Measurements from ENCODE around the gene UBE2Z. TPM values are rescaled to one million over a fixed set of nuclear protein-coding genes. Genes with fewer than 3 reads are reported as not detected.
A peak's percentile ranks its signal among the peaks of the same experiment; 100 is the strongest.

UBE2Z gene
- total and polyA plus RNA-seq, 12 donors = 30.8 to 92.2 (median 75.1) TPM

DNA sequence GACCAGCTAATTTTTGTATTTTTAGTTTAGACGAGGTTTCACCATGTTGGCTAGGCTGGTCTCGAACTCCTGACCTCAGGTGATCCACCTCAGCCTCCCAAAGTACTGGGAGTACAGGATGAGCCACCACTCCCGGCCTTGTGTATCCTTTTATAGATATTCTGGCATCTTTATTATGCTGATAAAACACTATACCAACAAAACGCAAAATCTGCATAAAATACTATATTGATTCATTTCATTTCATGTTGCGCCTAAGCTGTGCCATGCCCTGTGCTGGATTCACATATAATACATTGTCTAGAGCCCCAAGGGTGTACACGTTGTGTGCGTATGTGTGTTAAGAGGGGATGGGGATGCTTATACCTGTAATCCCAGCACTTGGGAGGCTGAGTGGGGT is 3.8 kb upstream of the UBE2Z start:
- Histone ChIP-seq H3K4me3 (no peak overlapping the region), H3K4me1 (replicated peaks in 1 of 2) (peaks cover 0 to 6% of the 10 kb centered on the region in 2 donors), H3K27me3 (no peaks in the 10 kb centered on the region), H3K9me3 (replicated peaks in 1 of 3) (no peaks in the 10 kb centered on the region), H3K36me3 (replicated peaks in 1 of 2) (no peaks in the 10 kb centered on the region), H3K27ac (no peak overlapping the region)
- 81 to 87% (median 84%) methylated on average over 7 of the region's 7 CpGs for WGBS, 4 donors
- no peak for TF ChIP-seq POLR2A (IDR thresholded peaks at IDR 0.05)
- TF ChIP-seq, protein P1, sequence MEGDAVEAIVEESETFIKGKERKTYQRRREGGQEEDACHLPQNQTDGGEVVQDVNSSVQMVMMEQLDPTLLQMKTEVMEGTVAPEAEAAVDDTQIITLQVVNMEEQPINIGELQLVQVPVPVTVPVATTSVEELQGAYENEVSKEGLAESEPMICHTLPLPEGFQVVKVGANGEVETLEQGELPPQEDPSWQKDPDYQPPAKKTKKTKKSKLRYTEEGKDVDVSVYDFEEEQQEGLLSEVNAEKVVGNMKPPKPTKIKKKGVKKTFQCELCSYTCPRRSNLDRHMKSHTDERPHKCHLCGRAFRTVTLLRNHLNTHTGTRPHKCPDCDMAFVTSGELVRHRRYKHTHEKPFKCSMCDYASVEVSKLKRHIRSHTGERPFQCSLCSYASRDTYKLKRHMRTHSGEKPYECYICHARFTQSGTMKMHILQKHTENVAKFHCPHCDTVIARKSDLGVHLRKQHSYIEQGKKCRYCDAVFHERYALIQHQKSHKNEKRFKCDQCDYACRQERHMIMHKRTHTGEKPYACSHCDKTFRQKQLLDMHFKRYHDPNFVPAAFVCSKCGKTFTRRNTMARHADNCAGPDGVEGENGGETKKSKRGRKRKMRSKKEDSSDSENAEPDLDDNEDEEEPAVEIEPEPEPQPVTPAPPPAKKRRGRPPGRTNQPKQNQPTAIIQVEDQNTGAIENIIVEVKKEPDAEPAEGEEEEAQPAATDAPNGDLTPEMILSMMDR (IDR thresholded peaks at IDR 0.05) = no peak
- DNase-seq = no peak
- intact Hi-C loops (cut with DNase I) = no loop called here

DNA sequence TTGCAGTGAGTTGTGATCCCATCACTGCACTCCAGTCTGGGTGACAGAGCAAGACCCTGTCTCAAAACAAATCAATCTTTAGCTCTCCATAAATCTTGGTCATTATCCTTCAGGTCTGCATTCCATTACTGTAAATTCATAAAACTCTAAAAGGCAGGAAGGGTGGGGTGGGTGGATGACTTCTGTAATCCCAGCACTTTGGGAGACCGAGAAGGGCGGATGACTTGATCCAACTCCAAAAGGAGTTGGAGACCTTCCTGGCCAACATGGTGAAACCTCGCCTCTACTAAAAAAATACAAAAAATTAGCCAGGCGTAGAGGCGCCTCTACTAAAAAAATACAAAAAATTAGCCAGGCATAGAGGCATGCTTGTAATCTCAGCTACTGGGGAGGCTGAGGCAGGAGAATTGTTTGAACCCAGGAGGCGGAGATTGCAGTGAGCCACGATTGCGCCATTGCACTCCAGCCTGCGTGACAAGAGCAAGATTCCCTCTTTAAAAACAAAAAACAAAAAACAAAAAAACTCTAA is 2.2 kb upstream of the UBE2Z start:
- no peaks in the 10 kb centered on the region for H3K9me3 ChIP-seq (replicated peaks in 1 of 3)
- WGBS, 4 donors = 68 to 91% (median 80%) methylated on average over 9 of the region's 9 CpGs
- peaks cover 0 to 8% of the 10 kb centered on the region in 2 donors for H3K36me3 ChIP-seq (replicated peaks in 1 of 2)
- no peak for TF ChIP-seq POLR2A (IDR thresholded peaks at IDR 0.05)
- TF ChIP-seq, protein P1 (IDR thresholded peaks at IDR 0.05) = no peak
- no peak overlapping the region for H3K4me3 ChIP-seq
- intact Hi-C loops (cut with DNase I) = no loop called here
- no peak for DNase-seq
- H3K4me1 ChIP-seq (replicated peaks in 1 of 2) = peaks cover 16 to 18% of the 10 kb centered on the region in 2 donors
- H3K27me3 ChIP-seq = no peaks in the 10 kb centered on the region
- no peak overlapping the region for H3K27ac ChIP-seq

DNA sequence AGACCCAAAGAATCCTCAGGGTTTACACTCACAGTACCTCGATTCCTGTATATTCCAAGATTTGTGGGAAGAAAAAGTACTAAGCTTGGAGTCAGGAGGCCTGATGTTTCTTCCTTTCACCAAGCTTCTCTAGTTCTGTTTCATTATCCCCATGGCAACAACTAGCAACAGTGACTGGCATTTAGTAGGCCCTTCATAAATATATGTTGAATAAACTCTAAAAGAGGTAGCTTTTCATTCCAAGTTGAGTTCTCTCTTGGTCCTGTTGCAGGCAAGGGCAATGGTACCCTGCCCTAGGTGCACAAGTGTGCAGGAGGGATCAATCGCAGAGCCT is 527 bp upstream of the UBE2Z start:
- Histone ChIP-seq H3K27ac (peak overlapping the region; percentile 56 to 97 (median 88)), H3K27me3 (no peaks in the 10 kb centered on the region), H3K9me3 (replicated peaks in 1 of 3) (no peaks in the 10 kb centered on the region), H3K36me3 (replicated peaks in 1 of 2) (peaks cover 0 to 12% of the 10 kb centered on the region in 2 donors), H3K4me1 (replicated peaks in 1 of 2) (peaks cover 18 to 28% of the 10 kb centered on the region in 2 donors), H3K4me3 (peak overlapping the region; percentile 1 to 83 (median 39))
- DNase-seq = no peak
- TF ChIP-seq POLR2A (IDR thresholded peaks at IDR 0.05) = no peak
- intact Hi-C loops (cut with DNase I) = no loop called here
- WGBS, 4 donors = 34 to 44% (median 43%) methylated on average over 2 of the region's 2 CpGs

DNA sequence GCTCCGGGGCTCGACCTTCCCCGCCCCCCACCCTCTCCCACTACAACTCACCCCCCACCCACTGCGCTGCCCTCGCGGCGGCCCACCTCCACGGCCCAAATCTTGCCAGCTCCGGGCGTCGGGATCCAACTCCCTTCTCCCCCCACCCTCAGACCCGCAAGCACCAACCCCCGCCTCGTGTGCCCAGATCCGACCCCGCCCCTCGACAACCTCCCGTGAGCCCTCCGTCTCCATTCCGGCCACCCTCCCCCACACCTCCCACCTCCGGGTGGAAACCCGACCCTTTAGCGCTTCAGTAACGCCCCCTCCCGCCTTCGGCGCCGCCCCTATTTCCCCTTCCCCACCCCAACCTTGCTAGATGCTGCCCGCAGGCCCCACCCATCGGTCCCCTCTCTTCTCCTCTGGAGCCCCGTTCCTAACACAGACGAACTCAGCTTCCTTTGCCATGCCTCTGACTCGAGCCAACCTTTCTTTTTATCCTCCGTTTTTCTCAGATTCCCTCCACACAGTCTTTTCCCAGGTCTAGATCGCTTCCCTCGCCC is 717 bp downstream of the UBE2Z start:
- Histone ChIP-seq H3K36me3 (replicated peaks in 1 of 2) (peaks cover 0 to 20% of the 10 kb centered on the region in 2 donors), H3K9me3 (replicated peaks in 1 of 3) (no peaks in the 10 kb centered on the region), H3K4me1 (replicated peaks in 1 of 2) (peaks cover 18 to 29% of the 10 kb centered on the region in 2 donors), H3K27me3 (no peaks in the 10 kb centered on the region), H3K4me3 (peak overlapping the region in 2 of 4 donors; percentile 67 to 83), H3K27ac (peak overlapping the region; percentile 56 to 97 (median 88))
- DNase-seq = peak; percentile 75 to 91 (median 82)
- WGBS, 4 donors = 1 to 3% (median 2%) methylated on average over 8 to 36 of the region's 36 CpGs
- no peak for TF ChIP-seq POLR2A (IDR thresholded peaks at IDR 0.05)
- TF ChIP-seq, protein P1 (IDR thresholded peaks at IDR 0.05) = no peak
- intact Hi-C loops (cut with DNase I) = no loop called here

DNA sequence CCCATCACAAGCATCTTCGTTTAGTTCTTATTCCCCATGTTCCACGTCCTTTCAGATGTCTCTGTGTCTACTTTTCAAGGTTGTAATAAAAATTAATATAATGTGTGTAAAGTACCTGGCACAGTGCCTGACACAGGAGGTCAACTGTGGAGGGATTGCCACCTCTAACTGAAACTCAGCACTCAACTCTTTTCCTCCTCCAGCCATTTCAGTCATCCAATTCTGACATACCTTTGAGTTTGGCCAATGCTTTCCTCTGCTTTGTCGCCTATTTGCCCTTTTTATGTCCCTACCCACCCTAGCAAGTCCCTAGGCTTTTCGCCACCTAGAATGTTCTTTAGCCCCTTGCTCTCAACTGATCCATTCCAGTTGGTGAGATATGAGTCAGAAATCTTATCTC is 1.6 kb downstream of the UBE2Z start:
- intact Hi-C loops (cut with DNase I) = no loop called here
- TF ChIP-seq POLR2A (IDR thresholded peaks at IDR 0.05) = no peak
- TF ChIP-seq, protein P1 (IDR thresholded peaks at IDR 0.05) = no peak
- peak in 3 of 7 donors; percentile 34 to 43 (median 35) for DNase-seq
- peak overlapping the region in 1 of 4 donors; percentile 83 for H3K4me3 ChIP-seq
- 45 to 52% (median 48%) methylated on average over 4 of the region's 4 CpGs for WGBS, 4 donors
- peak overlapping the region in 2 of 5 donors; percentile 17 to 94 for H3K27ac ChIP-seq
- peaks cover 0 to 25% of the 10 kb centered on the region in 2 donors for H3K36me3 ChIP-seq (replicated peaks in 1 of 2)
- H3K9me3 ChIP-seq (replicated peaks in 1 of 3) = no peaks in the 10 kb centered on the region
- no peaks in the 10 kb centered on the region for H3K27me3 ChIP-seq
- peaks cover 18 to 32% of the 10 kb centered on the region in 2 donors for H3K4me1 ChIP-seq (replicated peaks in 1 of 2)

All from adrenal gland (tissue), 12 donors.